ENCODE results near the gene LRRC8D. TPM values are rescaled to one million over a fixed set of nuclear protein-coding genes. Genes with fewer than 3 reads are reported as not detected.
A peak's percentile ranks its signal among the peaks of the same experiment; 100 is the strongest.

Gene LRRC8D
- polyA plus RNA-seq, 2 of the 4 experiments (the other 2 are of a cell fraction) = 41.8 to 76.7 TPM

GRCh38 chr1:89887713-89888112 is 66.9 kb downstream of the LRRC8D start:
- ChIA-PET POLR2A (no interaction called here), CTCF (no interaction called here)
- DNase-seq (ENCODE audit: low read depth in 1 of 2, low spot score in 1 of 2) (no peak), FAIRE-seq (no peak), ATAC-seq (no peak)
- H3K4me1 ChIP-seq = peaks cover 83% of the 10 kb centered on the region
- H3K9me3 ChIP-seq = no peaks in the 10 kb centered on the region
- peak overlapping the region; percentile 76; the same call in 2 of the 3 replicates for H3K4me2 ChIP-seq
- WGBS (ENCODE audit: missing lambda C conversion rate) = 87% methylated on average over 1 of the region's 1 CpG
- H3K4me3 ChIP-seq = no peak overlapping the region
- H3K27ac ChIP-seq = peak overlapping the region; percentile 87 to 89; a peak in 4 of 6 replicates
- TF ChIP-seq CHD4 (IDR thresholded peaks at IDR 0.05; ENCODE audit: borderline replicate concordance) (no peak), JUNB (IDR thresholded peaks at IDR 0.05) (no peak), E2F6 (IDR thresholded peaks at IDR 0.05; ENCODE audit: borderline replicate concordance, low read depth) (no peak), ATOH8 (CRISPR knock-in tag; IDR thresholded peaks at IDR 0.05; ENCODE audit: low read depth) (no peak)

GRCh38 chr1:89888480-89889322 is 67.9 kb downstream of the LRRC8D start:
- ChIA-PET CTCF (no interaction called here), POLR2A (no interaction called here)
- peaks cover 93% of the 10 kb centered on the region for H3K4me1 ChIP-seq
- H3K4me3 ChIP-seq = no peak overlapping the region
- no peak for TF ChIP-seq BHLHE40 (IDR thresholded peaks at IDR 0.05; ENCODE audit: low read depth, low read length)
- TF ChIP-seq NR3C1 (IDR thresholded peaks at IDR 0.05) = no peak
- TF ChIP-seq HOXA7 (CRISPR knock-in tag; IDR thresholded peaks at IDR 0.05) = no peak
- TF ChIP-seq CEBPB (IDR thresholded peaks at IDR 0.05) = no peak
- no peak for TF ChIP-seq CBX2 (IDR thresholded peaks at IDR 0.05; ENCODE audit: borderline replicate concordance, low read depth)
- no peak for TF ChIP-seq TP53 (CRISPR knock-in tag; IDR thresholded peaks at IDR 0.05)
- no peak for TF ChIP-seq HOXB13 (CRISPR knock-in tag; IDR thresholded peaks at IDR 0.05; ENCODE audit: low read depth)
- no peak for TF ChIP-seq NPAS2 (CRISPR knock-in tag; IDR thresholded peaks at IDR 0.05; ENCODE audit: borderline replicate concordance)
- no peak for TF ChIP-seq ATOH8 (CRISPR knock-in tag; IDR thresholded peaks at IDR 0.05; ENCODE audit: low read depth)
- TF ChIP-seq ZNF302 (CRISPR knock-in tag; IDR thresholded peaks at IDR 0.05) = no peak
- no peak for TF ChIP-seq RFX5 (IDR thresholded peaks at IDR 0.05)
- no peak for TF ChIP-seq HOXB5 (CRISPR knock-in tag; IDR thresholded peaks at IDR 0.05)
- no peak for TF ChIP-seq JUN (IDR thresholded peaks at IDR 0.05)
- TF ChIP-seq RCOR1 (IDR thresholded peaks at IDR 0.05; ENCODE audit: low read depth, low read length) = no peak
- H3K4me2 ChIP-seq = peak overlapping the region; percentile 76; the same call in 2 of the 3 replicates
- H3K9me3 ChIP-seq = no peaks in the 10 kb centered on the region
- DNase-seq (ENCODE audit: low read depth in 1 of 2, low spot score in 1 of 2) (no peak), FAIRE-seq (no peak), ATAC-seq (no peak)
- 87% methylated on average over 5 of the region's 5 CpGs for WGBS (ENCODE audit: missing lambda C conversion rate)
- H3K27ac ChIP-seq = peak overlapping the region; percentile 87 to 89

- Histone ChIP-seq H3K9me3 (no peaks in the 10 kb centered on the region), H3K27ac (peak overlapping the region; percentile 87 to 89)
Measured at GRCh38 chr1:89889323-89889615, 68.4 kb downstream of the LRRC8D start.

More at GRCh38 chr1:89889323-89889615, 68.4 kb downstream of the LRRC8D start:
- no peak for DNase-seq (ENCODE audit: low read depth in 1 of 2, low spot score in 1 of 2)
- peak overlapping the region; percentile 76 for H3K4me2 ChIP-seq
- no peak for ATAC-seq
- ChIA-PET CTCF (no interaction called here), POLR2A (no interaction called here)
- no peak for TF ChIP-seq GATA3 (IDR thresholded peaks at IDR 0.05; ENCODE audit: borderline replicate concordance)
- TF ChIP-seq NR3C1 (IDR thresholded peaks at IDR 0.05) = no peak
- no peak for TF ChIP-seq ZC3H11A (IDR thresholded peaks at IDR 0.05)
- no peak for TF ChIP-seq USF2 (IDR thresholded peaks at IDR 0.05)
- no peak for TF ChIP-seq CHD4 (IDR thresholded peaks at IDR 0.05; ENCODE audit: borderline replicate concordance)
- TF ChIP-seq REST (IDR thresholded peaks at IDR 0.05) = no peak
- no peak for TF ChIP-seq ELK1 (IDR thresholded peaks at IDR 0.05; ENCODE audit: low read depth, low read length)
- no peak for TF ChIP-seq E2F6 (IDR thresholded peaks at IDR 0.05; ENCODE audit: borderline replicate concordance, low read depth)
- no peak for TF ChIP-seq RFX5 (IDR thresholded peaks at IDR 0.05)
- TF ChIP-seq MAFK (IDR thresholded peaks at IDR 0.05; ENCODE audit: partially characterized antibody) = no peak
- no peak overlapping the region for H3K4me3 ChIP-seq
- H3K4me1 ChIP-seq = peaks cover 95% of the 10 kb centered on the region
- FAIRE-seq = no peak
